SK-N-SH treated with all-trans-retinoic acid at 6 μM for 48 hours (cell line): ENCODE results near the gene ABHD6.

ENCODE experiments used
- ARNTL ChIP-seq: fragments of 450-650 bp; formaldehyde crosslinking; IDR thresholded peaks from 2 replicates; pipeline ENCODE4 v1.5.0; 2020; ENCODE audit warnings: low read depth, mild to moderate bottlenecking, moderate library complexity, borderline replicate concordance
- CREB5 ChIP-seq: fragments of 250-450 bp; sonication (Bioruptor Pico); IDR thresholded peaks from 2 replicates; pipeline ENCODE4 v1.5.1; 2020; ENCODE audit warnings: low read depth, mild to moderate bottlenecking, moderate library complexity
- OSR1 ChIP-seq: fragments of 250-450 bp; sonication (Bioruptor Pico); IDR thresholded peaks from 2 replicates; pipeline ENCODE4 v1.8.0; 2022; ENCODE audit warnings: moderate library complexity, mild to moderate bottlenecking, inconsistent platforms
- PATZ1 ChIP-seq: fragments of 250-450 bp; sonication (Bioruptor Pico); IDR thresholded peaks from 2 replicates; pipeline ENCODE4 v1.8.0; 2020; ENCODE audit warnings: mild to moderate bottlenecking, moderate library complexity, borderline replicate concordance
- RARB ChIP-seq: fragments of 250-450 bp; sonication (Bioruptor Pico); IDR thresholded peaks from 2 replicates; pipeline ENCODE4 v1.8.0; 2021; ENCODE audit warnings: mild to moderate bottlenecking, moderate library complexity
- ZFP30 ChIP-seq: fragments of 450-650 bp; formaldehyde crosslinking; IDR thresholded peaks from 2 replicates; pipeline ENCODE4 v1.5.0; 2022; ENCODE audit warnings: mild to moderate bottlenecking, moderate library complexity

- TF ChIP-seq ARNTL (CRISPR knock-in tag) (no peak), OSR1 (no peak), PATZ1 (no peak), RARB (CRISPR knock-in tag) (no peak), ZFP30 (no peak), CREB5 (CRISPR knock-in tag) (no peak)
These were observed 20.9 kb downstream of the ABHD6 start for GRCh38 chr3:58258392-58259055.
